Measurements from ENCODE around the gene TCEANC.
A peak's percentile ranks its signal among the peaks of the same experiment; 100 is the strongest.
"Not testable (repeated sequence)": the region's sequence is repeated elsewhere in the genome, so short reads cannot be mapped to it uniquely, and the experiment has no call there.

TCEANC gene

GRCh38 chrX:13658602-13659001, 5.7 kb downstream of the TCEANC start:
- DNase-seq (ENCODE audit: low read depth) = no peak

GRCh38 chrX:13659063-13659462, 6.1 kb downstream of the TCEANC start:
- no peak for DNase-seq (ENCODE audit: low read depth)

- no peak for DNase-seq (ENCODE audit: low read depth)
Measured at GRCh38 chrX:13661735-13662288, 8.9 kb downstream of the TCEANC start.

GRCh38 chrX:13662355-13662791, 9.4 kb downstream of the TCEANC start:
- DNase-seq (ENCODE audit: low read depth) = peak; percentile 91

- no peak for DNase-seq (ENCODE audit: low read depth)
Measured at GRCh38 chrX:13664020-13664419, 11.1 kb downstream of the TCEANC start.

- no peak for DNase-seq (ENCODE audit: low read depth)
Measured at GRCh38 chrX:13666836-13667235, 13.9 kb downstream of the TCEANC start.

- DNase-seq (ENCODE audit: low read depth) = no peak
Measured at GRCh38 chrX:13667919-13668318, 15.0 kb downstream of the TCEANC start.

- peak; percentile 95 for DNase-seq (ENCODE audit: low read depth)
Measured at GRCh38 chrX:13669246-13669737, 16.4 kb downstream of the TCEANC start.

GRCh38 chrX:13669755-13670154, 16.8 kb downstream of the TCEANC start:
- not testable (repeated sequence) for DNase-seq (ENCODE audit: low read depth)

GRCh38 chrX:13670197-13670596, 17.3 kb downstream of the TCEANC start:
- no peak for DNase-seq (ENCODE audit: low read depth)

- DNase-seq (ENCODE audit: low read depth) = no peak
Measured at GRCh38 chrX:13673016-13673415, 20.1 kb downstream of the TCEANC start.

- no peak for DNase-seq (ENCODE audit: low read depth)
Measured at GRCh38 chrX:13676885-13677284, 23.9 kb downstream of the TCEANC start.

GRCh38 chrX:13679700-13680099, 26.8 kb downstream of the TCEANC start:
- not testable (repeated sequence) for DNase-seq (ENCODE audit: low read depth)

- no peak for DNase-seq (ENCODE audit: low read depth)
Measured at GRCh38 chrX:13681595-13681994, 28.7 kb downstream of the TCEANC start.

GRCh38 chrX:13684361-13684760, 31.4 kb downstream of the TCEANC start:
- no peak for DNase-seq (ENCODE audit: low read depth)

GRCh38 chrX:13685126-13685763, 32.3 kb downstream of the TCEANC start:
- DNase-seq (ENCODE audit: low read depth) = no peak

GRCh38 chrX:13687203-13687602, 34.3 kb downstream of the TCEANC start:
- no peak for DNase-seq (ENCODE audit: low read depth)

- DNase-seq (ENCODE audit: low read depth) = no peak
Measured at GRCh38 chrX:13688384-13688957, 35.5 kb downstream of the TCEANC start.

- peak; percentile 61 for DNase-seq (ENCODE audit: low read depth)
Measured at GRCh38 chrX:13688958-13689740, 36.2 kb downstream of the TCEANC start, which contains the start of gene RAB9A. TSS of gene RAB9A (plus strand) at chrX:13689128. CDS start at chrX:13708747, 19,619 bp downstream.

GRCh38 chrX:13689741-13690211, 36.8 kb downstream of the TCEANC start:
- no peak for DNase-seq (ENCODE audit: low read depth)

- no peak for DNase-seq (ENCODE audit: low read depth)
Measured at GRCh38 chrX:13690836-13691235, 37.9 kb downstream of the TCEANC start.

- DNase-seq (ENCODE audit: low read depth) = no peak
Measured at GRCh38 chrX:13691841-13692371, 39.0 kb downstream of the TCEANC start.

Measured in GM04504 (cell line).